ENCODE results near the gene TMEM267.
"Not testable (repeated sequence)": the region's sequence is repeated elsewhere in the genome, so short reads cannot be mapped to it uniquely, and the experiment has no call there.

Gene TMEM267

DNA sequence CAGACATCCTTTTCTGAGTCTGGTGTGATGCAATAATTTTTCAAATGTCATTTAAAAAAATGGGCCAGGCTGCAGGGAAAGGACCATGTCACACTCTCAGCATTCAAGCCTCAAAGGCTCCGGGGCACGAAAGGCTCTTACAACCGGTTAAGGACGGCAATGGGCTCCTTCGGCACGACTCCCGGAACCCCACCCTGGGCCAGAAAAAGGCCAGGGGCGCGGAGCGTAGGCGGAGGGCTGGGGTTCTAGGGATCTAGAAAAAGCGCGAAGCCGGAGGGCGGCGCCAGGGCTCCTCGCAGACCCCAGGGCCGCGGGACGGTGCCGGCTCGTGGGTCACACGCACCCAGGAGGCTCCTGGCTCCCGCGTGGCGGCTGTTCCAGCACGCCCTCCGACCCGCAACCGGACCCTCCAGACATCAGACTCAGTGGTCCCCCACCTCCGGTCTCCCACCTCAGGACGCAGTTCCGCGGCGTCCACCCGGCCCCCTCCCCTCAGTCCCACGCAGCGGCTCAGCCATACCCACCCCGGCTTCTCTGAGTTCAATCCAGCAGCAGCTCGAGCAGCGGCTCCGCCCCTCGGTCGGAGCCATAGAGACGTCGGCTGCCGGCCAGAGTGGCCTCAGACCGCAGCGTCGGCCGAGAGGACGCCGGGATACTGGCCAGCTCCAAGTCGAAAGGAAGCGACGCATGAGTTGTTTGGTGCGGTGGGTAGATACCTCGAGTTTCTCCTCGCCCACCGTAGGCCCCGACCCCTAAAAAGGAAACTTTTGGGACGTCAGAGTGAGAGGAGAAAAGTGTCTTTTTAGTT, at the start of gene TMEM267:
TMEM267 (minus strand) TSS at position 568 of the 808 bp plus-strand sequence. CDS start 29,896 bp downstream, outside the sequence.
- Histone ChIP-seq H3K27me3 (ENCODE audit: insufficient read depth, low read length) (no peaks in the 10 kb centered on the region), H3K4me1 (ENCODE audit: insufficient read depth, low read length) (no peaks in the 10 kb centered on the region), H3K9me3 (ENCODE audit: insufficient read depth, low read depth, low read length) (no peaks in the 10 kb centered on the region), H3K9ac (ENCODE audit: low read depth, low read length) (peak within 1 kb of the TSS; percentile 96), H3K27ac (ENCODE audit: low read length) (peak within 1 kb of the TSS; percentile 68), H3K36me3 (ENCODE audit: insufficient read depth, low read depth, low read length) (peaks cover 9% of the 10 kb centered on the region), H3K4me3 (ENCODE audit: low read length) (peak within 1 kb of the TSS; percentile 90)

DNA sequence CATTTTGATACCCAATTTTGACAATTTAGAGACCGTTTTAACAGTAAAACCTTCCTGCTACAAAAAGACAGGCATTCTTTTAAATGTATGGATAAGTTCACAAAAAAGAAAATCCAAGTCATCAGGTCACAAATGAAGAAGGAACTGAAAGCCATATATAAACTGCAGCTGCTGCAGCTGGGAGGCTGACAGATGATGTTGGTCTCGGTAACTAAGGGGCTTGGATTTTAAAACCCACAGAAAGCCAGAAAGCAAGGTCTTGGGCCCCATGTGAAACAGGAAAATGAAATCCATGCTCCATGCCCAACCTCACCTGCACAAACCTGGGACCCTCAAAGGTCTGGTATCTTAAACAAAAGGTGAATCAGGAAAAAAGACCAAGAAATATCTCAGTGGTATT, 47.0 kb upstream of the TMEM267 start:
- Histone ChIP-seq H3K4me3 (ENCODE audit: low read length) (no peak overlapping the region), H3K9me3 (ENCODE audit: insufficient read depth, low read depth, low read length) (no peaks in the 10 kb centered on the region), H3K9ac (ENCODE audit: low read depth, low read length) (no peak overlapping the region), H3K4me1 (ENCODE audit: insufficient read depth, low read length) (no peaks in the 10 kb centered on the region), H3K27ac (ENCODE audit: low read length) (no peak overlapping the region), H3K27me3 (ENCODE audit: insufficient read depth, low read length) (no peaks in the 10 kb centered on the region), H3K36me3 (ENCODE audit: insufficient read depth, low read depth, low read length) (peaks cover 92% of the 10 kb centered on the region)

GRCh38 chr5:43523662-43524072, 40.0 kb upstream of the TMEM267 start:
- no peaks in the 10 kb centered on the region for H3K4me1 ChIP-seq (ENCODE audit: insufficient read depth, low read length)
- H3K36me3 ChIP-seq (ENCODE audit: insufficient read depth, low read depth, low read length) = peaks cover 34% of the 10 kb centered on the region
- no peak overlapping the region for H3K4me3 ChIP-seq (ENCODE audit: low read length)
- H3K9me3 ChIP-seq (ENCODE audit: insufficient read depth, low read depth, low read length) = no peaks in the 10 kb centered on the region
- H3K9ac ChIP-seq (ENCODE audit: low read depth, low read length) = no peak overlapping the region
- H3K27ac ChIP-seq (ENCODE audit: low read length) = no peak overlapping the region
- H3K27me3 ChIP-seq (ENCODE audit: insufficient read depth, low read length) = no peaks in the 10 kb centered on the region

- peaks cover 11% of the 10 kb centered on the region for H3K36me3 ChIP-seq (ENCODE audit: insufficient read depth, low read depth, low read length)
- H3K4me1 ChIP-seq (ENCODE audit: insufficient read depth, low read length) = no peaks in the 10 kb centered on the region
- H3K4me3 ChIP-seq (ENCODE audit: low read length) = no peak overlapping the region
- no peaks in the 10 kb centered on the region for H3K9me3 ChIP-seq (ENCODE audit: insufficient read depth, low read depth, low read length)
- H3K27ac ChIP-seq (ENCODE audit: low read length) = no peak overlapping the region
- no peaks in the 10 kb centered on the region for H3K27me3 ChIP-seq (ENCODE audit: insufficient read depth, low read length)
- no peak overlapping the region for H3K9ac ChIP-seq (ENCODE audit: low read depth, low read length)
These were observed 37.0 kb upstream of the TMEM267 start for GRCh38 chr5:43520615-43521014.

GRCh38 chr5:43515678-43516048, 32.0 kb upstream of the TMEM267 start:
- peaks cover 9% of the 10 kb centered on the region; the same call in 1 of the 2 replicates for H3K4me1 ChIP-seq (ENCODE audit: insufficient read depth, low read length)
- no peaks in the 10 kb centered on the region for H3K36me3 ChIP-seq (ENCODE audit: insufficient read depth, low read depth, low read length)
- H3K9ac ChIP-seq (ENCODE audit: low read depth, low read length) = peak overlapping the region; percentile 97; the same call in 1 of the 2 replicates
- H3K4me3 ChIP-seq (ENCODE audit: low read length) = peak overlapping the region; percentile 95
- H3K9me3 ChIP-seq (ENCODE audit: insufficient read depth, low read depth, low read length) = no peaks in the 10 kb centered on the region
- peak overlapping the region; percentile 74 for H3K27ac ChIP-seq (ENCODE audit: low read length)
- no peaks in the 10 kb centered on the region for H3K27me3 ChIP-seq (ENCODE audit: insufficient read depth, low read length)

GRCh38 chr5:43514816-43515677, 31.4 kb upstream of the TMEM267 start, which contains the start of gene C5orf34:
TSS of gene C5orf34 (minus strand) at chr5:43515148. CDS start at chr5:43509339, 5,809 bp downstream.
- H3K27me3 ChIP-seq (ENCODE audit: insufficient read depth, low read length) = no peaks in the 10 kb centered on the region
- peaks cover 9% of the 10 kb centered on the region; the same call in 1 of the 2 replicates for H3K4me1 ChIP-seq (ENCODE audit: insufficient read depth, low read length)
- H3K9me3 ChIP-seq (ENCODE audit: insufficient read depth, low read depth, low read length) = no peaks in the 10 kb centered on the region
- no peaks in the 10 kb centered on the region for H3K36me3 ChIP-seq (ENCODE audit: insufficient read depth, low read depth, low read length)
- peak within 1 kb of the TSS; percentile 91 for H3K27ac ChIP-seq (ENCODE audit: low read length)
- peak within 1 kb of the TSS; percentile 97 for H3K9ac ChIP-seq (ENCODE audit: low read depth, low read length)
- peak within 1 kb of the TSS; percentile 95 for H3K4me3 ChIP-seq (ENCODE audit: low read length)

DNA sequence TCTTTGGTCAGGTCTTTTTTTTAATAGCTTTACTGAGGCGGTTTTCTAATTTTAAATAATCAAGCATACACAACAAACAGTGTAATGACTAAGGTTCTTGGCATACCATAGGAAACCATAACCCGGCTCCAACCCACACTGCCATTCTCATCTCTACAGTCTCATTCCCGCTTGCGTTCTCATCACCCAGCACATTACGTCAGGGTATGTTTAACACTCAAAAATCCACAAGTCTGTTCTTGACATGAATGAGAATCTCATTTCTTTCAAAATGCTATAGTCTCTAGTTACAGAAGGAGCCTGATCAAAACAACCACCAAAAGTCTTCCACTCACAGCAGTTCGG, 30.8 kb upstream of the TMEM267 start:
- no peaks in the 10 kb centered on the region for H3K36me3 ChIP-seq (ENCODE audit: insufficient read depth, low read depth, low read length)
- no peaks in the 10 kb centered on the region for H3K27me3 ChIP-seq (ENCODE audit: insufficient read depth, low read length)
- H3K4me1 ChIP-seq (ENCODE audit: insufficient read depth, low read length) = peaks cover 9% of the 10 kb centered on the region; the same call in 1 of the 2 replicates
- peak overlapping the region; percentile 97 for H3K9ac ChIP-seq (ENCODE audit: low read depth, low read length)
- no peaks in the 10 kb centered on the region for H3K9me3 ChIP-seq (ENCODE audit: insufficient read depth, low read depth, low read length)
- peak overlapping the region; percentile 95 for H3K4me3 ChIP-seq (ENCODE audit: low read length)
- H3K27ac ChIP-seq (ENCODE audit: low read length) = peak overlapping the region; percentile 91

GRCh38 chr5:43514025-43514424, 30.4 kb upstream of the TMEM267 start:
- Histone ChIP-seq H3K9me3 (ENCODE audit: insufficient read depth, low read depth, low read length) (no peaks in the 10 kb centered on the region), H3K4me1 (ENCODE audit: insufficient read depth, low read length) (peaks cover 9% of the 10 kb centered on the region; the same call in 1 of the 2 replicates), H3K36me3 (ENCODE audit: insufficient read depth, low read depth, low read length) (peaks cover 3% of the 10 kb centered on the region; the same call in 1 of the 2 replicates), H3K9ac (ENCODE audit: low read depth, low read length) (peak overlapping the region; percentile 97; the same call in 1 of the 2 replicates), H3K27me3 (ENCODE audit: insufficient read depth, low read length) (no peaks in the 10 kb centered on the region), H3K4me3 (ENCODE audit: low read length) (peak overlapping the region; percentile 95), H3K27ac (ENCODE audit: low read length) (peak overlapping the region; percentile 91)

GRCh38 chr5:43511062-43511461, 27.4 kb upstream of the TMEM267 start:
- H3K4me3 ChIP-seq (ENCODE audit: low read length); H3K27me3 ChIP-seq (ENCODE audit: insufficient read depth, low read length); H3K9ac ChIP-seq (ENCODE audit: low read depth, low read length); H3K9me3 ChIP-seq (ENCODE audit: insufficient read depth, low read depth, low read length); H3K27ac ChIP-seq (ENCODE audit: low read length); H3K4me1 ChIP-seq (ENCODE audit: insufficient read depth, low read length): not testable (repeated sequence)
- peaks cover 29% of the 10 kb centered on the region for H3K36me3 ChIP-seq (ENCODE audit: insufficient read depth, low read depth, low read length)

DNA sequence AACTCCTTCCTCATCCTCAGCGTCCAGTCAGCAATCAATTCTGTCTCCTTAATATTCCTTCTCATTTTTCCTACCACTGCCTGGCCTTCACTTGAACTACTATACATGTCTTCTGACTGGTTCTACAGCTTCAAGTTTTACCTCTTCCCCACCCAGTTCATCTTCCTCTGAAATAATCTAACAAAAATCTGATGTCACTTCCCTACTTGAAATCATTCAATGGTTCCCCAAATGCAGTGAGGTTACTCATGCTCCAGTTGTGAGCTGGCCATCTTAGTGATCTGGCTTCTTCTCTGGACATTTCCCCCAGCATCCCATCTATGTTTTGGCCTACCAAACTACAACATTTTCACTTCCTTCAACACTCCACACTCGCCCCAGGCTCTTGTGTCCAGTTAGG, 14.9 kb upstream of the TMEM267 start:
- Histone ChIP-seq H3K27me3 (ENCODE audit: insufficient read depth, low read length) (no peaks in the 10 kb centered on the region), H3K4me1 (ENCODE audit: insufficient read depth, low read length) (no peaks in the 10 kb centered on the region), H3K4me3 (ENCODE audit: low read length) (no peak overlapping the region), H3K9ac (ENCODE audit: low read depth, low read length) (no peak overlapping the region), H3K9me3 (ENCODE audit: insufficient read depth, low read depth, low read length) (no peaks in the 10 kb centered on the region), H3K36me3 (ENCODE audit: insufficient read depth, low read depth, low read length) (peaks cover 29% of the 10 kb centered on the region), H3K27ac (ENCODE audit: low read length) (no peak overlapping the region)

GRCh38 chr5:43497311-43498104, 13.8 kb upstream of the TMEM267 start:
- no peak overlapping the region for H3K9ac ChIP-seq (ENCODE audit: low read depth, low read length)
- no peaks in the 10 kb centered on the region for H3K4me1 ChIP-seq (ENCODE audit: insufficient read depth, low read length)
- H3K4me3 ChIP-seq (ENCODE audit: low read length) = no peak overlapping the region
- H3K36me3 ChIP-seq (ENCODE audit: insufficient read depth, low read depth, low read length) = peaks cover 25% of the 10 kb centered on the region
- no peaks in the 10 kb centered on the region for H3K27me3 ChIP-seq (ENCODE audit: insufficient read depth, low read length)
- H3K27ac ChIP-seq (ENCODE audit: low read length) = no peak overlapping the region
- H3K9me3 ChIP-seq (ENCODE audit: insufficient read depth, low read depth, low read length) = no peaks in the 10 kb centered on the region
